Stimulated activated CD8-positive, alpha-beta memory T cell treated with anti-CD3 and anti-CD28 coated beads, Interleukin-4, amount 100 ng/mL, for 24 hours (primary cell): ENCODE measurements around the gene PLEKHN1.

Source experiments
- DNase-seq: peaks from one replicate; pipeline ENCODE4 v3.0.0-alpha.2; 2020; ENCODE audit warnings: low read depth

The PLEKHN1 gene

DNA sequence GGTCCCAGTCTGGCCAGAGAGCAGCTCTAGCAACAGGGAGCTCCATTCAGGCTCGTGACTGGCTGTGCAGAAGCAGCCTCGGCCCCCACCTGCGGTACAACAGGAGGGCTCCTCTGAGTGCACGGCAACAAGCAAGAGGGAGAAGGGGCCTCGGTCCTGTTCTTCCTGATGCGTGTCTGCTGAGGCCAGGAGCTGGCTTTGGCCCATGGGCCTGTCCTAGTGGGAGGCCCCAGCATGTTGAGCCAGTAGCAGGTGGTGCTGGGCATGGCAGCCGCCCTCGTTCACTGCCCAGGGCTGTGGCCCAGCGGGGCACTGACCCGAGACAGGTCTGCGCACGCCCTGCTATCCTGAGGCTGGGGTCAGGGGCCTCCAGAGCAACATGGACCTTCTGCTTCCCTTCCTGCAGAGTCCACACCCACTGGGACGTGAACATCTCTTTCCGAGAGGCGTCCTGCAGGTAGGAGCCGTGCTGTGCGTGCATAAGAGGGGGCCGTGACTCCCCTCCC lies 35.6 kb upstream of the PLEKHN1 start:
- no peak for DNase-seq

- DNase-seq, result no peak
Measured at GRCh38 chr1:931380-932172, 34.7 kb upstream of the PLEKHN1 start.

- DNase-seq, result no peak
Measured at GRCh38 chr1:932173-932510, 34.1 kb upstream of the PLEKHN1 start.

DNA sequence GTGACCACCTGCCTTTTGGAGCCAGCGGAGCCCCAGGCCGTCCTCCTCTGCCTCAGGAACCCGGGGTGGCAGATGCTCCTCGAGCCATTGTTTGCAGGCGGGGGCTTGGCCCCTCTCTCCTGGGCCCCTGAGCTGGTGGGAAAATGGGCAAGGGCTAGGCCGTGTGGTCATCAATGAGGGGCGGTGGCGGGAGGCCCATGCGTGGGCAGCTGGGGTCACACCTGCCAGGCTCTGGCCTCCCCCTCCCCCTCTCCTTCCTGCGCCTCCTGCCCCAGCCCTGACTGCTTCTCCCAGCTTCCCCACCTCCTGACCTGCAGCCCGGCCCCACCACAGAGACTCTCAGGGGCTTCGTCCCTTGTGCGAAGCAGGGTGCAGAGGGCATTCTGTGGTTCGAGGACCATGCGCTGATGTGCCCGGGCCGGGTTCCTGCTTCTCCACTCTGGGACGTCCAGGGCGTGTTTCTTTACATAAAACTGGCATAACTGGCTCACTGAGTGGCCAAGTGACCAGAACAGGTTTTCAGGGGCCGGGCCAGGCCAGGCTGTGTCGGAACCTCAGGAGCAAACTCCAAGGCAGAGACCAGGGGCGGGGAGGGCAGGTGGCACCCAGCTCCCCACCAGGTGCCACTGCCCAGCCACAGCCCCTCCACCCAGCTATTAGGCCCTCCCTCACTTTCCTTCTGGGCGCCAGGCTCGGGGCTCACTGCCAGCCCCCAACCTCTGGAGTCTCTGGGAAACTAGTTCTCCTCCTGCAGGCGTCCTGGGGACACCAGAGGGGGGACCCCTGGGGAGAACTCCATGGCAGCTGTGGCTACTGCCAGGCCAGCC lies 33.3 kb upstream of the PLEKHN1 start:
- DNase-seq, result no peak

DNA sequence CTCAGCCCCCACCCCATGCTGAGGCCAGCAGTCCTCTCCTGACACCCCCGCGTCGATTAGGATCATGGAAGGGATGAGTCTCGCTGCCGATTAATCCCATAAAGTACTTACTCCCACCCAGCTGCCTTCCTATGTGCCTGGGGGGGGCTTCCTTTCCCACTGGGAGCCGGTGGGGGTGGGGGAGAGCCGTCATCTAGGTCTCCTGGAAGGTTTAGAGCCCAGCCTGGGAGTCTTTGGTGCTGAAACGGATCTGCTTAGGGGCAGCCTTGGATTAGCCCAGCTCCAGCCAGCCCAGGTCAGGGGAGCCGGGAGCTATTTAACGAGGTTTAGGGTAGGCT lies 32.7 kb upstream of the PLEKHN1 start:
- no peak for DNase-seq

GRCh38 chr1:934991-935750 lies 31.1 kb upstream of the PLEKHN1 start:
- no peak for DNase-seq

DNA sequence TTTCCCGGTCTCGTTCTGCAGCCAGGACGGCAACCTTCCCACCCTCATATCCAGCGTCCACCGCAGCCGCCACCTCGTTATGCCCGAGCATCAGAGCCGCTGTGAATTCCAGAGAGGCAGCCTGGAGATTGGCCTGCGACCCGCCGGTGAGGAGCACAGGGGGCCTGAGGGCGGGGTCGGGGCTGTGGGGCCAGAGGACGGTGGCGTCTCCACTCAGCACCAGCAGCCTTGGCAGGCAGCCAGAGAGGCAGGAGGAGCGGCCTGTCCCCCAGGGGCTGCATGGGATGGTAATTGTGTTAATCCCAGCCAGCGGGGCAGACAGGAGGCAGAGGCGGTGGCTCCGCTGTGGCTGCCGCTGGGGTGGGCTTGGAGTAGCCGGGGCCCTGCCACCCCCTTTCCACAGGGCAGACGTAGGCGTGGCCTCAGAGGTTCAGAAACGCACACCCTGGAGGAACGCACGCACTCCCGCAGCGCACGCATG lies 30.5 kb upstream of the PLEKHN1 start:
- DNase-seq, result no peak

GRCh38 chr1:936348-937264 lies 29.7 kb upstream of the PLEKHN1 start:
- DNase-seq, result no peak

DNA sequence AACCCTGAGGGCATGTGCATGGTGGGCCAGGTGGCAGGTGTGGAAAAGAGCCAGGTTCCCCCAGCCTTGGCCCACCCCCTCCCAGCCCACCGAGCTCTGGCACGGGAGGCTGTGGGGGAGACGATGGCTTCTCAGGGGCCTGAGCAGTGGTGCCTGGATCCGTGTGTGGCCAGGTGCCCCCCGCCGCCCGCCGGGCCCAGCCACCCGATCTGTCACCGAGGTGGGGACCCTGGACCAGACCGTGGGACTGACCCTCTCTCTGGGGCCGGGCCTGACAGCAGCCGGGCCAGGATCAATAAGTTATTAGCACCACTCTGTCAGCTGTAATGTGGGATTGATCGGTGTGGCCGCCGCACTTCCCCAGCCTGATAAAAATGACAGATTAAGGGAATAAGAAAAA lies 28.8 kb upstream of the PLEKHN1 start:
- no peak for DNase-seq

- no peak for DNase-seq
Measured at GRCh38 chr1:938088-938683, 28.1 kb upstream of the PLEKHN1 start.

DNA sequence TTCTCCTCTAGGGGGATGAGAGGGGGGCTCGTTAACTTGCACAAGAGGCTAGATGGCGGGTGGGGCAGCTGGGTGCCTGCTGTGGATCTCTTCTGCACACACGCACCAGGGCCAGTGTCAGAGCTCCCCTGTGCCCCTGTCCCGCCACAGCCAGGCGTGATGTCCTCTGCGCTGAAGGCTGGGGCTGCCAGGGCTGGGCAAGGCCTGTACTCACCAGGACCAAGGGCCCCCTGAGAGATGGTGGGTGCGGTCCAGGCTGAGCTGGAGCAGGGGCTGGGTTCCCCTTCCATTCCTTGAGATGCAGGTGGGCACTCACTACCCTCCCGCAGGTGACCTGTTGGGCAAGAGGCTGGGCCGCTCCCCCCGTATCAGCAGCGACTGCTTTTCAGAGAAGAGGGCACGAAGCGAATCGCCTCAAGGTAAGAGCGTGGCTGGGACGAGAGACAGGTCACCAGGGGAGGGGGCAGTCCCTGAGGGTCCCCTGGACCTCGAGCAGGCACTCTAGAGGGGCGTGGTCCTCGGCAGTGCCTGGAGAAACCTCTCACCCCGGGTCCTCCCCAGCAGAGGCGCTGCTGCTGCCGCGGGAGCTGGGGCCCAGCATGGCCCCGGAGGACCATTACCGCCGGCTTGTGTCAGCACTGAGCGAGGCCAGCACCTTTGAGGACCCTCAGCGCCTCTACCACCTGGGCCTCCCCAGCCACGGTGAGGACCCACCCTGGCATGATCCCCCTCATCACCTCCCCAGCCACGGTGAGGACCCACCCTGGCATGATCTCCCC lies 27.4 kb upstream of the PLEKHN1 start:
- no peak for DNase-seq

DNA sequence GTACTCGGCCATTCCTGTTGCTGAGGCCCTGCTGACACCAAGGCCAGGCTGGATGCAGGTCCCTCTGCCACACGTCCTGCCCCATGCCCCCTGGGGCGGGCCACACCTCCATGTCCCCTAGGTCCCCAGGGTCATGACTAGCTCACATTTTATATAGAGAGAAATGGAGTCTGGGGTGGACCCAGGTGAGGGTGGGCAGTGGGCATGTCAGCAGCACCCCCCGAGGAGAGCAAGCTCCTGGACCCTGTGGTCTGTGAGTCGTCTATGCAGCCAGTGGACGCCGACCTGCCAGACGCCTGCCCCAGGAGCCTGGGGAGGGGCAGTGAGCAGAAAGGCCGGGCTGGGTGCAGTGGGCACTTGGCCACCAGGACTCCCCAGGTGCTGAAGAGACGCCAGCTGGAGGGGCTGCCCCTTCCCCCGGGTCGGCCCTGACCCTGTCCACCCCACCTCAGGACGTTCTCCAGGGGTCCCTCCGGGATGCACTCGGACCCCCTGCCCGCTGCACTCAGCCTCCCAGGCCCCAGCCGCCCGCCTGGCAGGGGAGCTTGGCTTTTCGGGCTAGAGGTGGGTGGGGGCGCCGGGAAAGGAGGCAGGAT lies 26.7 kb upstream of the PLEKHN1 start:
- DNase-seq, result no peak

DNA sequence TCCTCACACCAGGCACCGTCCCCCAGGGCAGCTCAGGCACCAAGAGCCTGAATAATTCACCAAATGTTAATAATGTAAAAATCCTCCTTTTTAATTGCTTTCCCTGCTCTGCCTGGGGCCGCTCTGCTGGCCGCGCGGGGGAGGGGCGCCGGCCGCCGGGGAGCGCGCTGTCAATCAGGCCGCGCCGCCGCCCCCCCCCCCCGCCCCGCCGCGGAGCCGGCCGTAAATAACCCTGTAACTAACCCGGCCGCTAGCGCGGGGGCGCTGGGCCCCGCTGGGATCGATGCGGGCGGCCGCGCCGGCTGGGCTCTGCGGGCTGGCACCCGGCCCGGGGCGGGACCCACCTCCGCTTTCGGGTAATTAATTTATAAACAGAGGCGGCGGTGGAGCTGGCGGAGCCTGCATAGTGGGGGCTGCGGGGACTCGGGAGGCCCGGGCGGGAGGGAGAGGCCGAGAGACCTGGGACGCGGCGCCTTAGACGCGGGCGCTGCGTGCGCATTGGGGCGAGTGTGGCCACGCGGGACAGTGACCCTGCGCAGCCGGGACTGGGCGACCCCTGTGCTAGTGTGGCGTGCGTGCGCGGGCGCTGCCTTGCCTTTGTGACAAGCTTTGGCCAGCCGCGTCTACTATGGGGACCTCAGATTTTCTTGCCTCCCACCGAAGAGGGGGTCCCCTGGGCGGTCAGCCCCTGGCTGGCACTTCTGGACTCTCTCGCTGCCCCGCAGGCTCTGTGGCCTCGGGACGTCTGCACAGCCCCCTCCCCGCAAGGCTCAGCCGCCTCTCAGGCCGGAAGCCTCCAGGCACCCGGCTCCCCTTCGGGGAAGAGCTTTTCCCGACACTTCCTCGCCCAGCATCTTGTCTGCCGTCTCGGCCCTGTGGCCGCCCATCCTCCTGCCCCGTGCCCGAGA lies 25.9 kb upstream of the PLEKHN1 start:
- DNase-seq, result no peak

- no peak for DNase-seq
Measured at GRCh38 chr1:941015-941587, 25.2 kb upstream of the PLEKHN1 start.

- DNase-seq, result no peak
Measured at GRCh38 chr1:941588-942383, 24.5 kb upstream of the PLEKHN1 start.

- DNase-seq, result no peak
Measured at GRCh38 chr1:942411-942821, 23.9 kb upstream of the PLEKHN1 start.

- no peak for DNase-seq
Measured at GRCh38 chr1:942864-943533, 23.3 kb upstream of the PLEKHN1 start.
